Gastrocnemius medialis (tissue), 4 donors: ENCODE results near the gene ADGRD1.

Experiments used
- CTCF ChIP-seq, 5 experiments: fragments of 450-650 bp in 3 of 5; fragments of 200-600 bp in 2 of 5; sonication (generic) in 2 of 5; IDR thresholded peaks in 4 of 5; conservative IDR thresholded peaks in 1 of 5; 1 replicate in 4 of 5; 2 replicates in 1 of 5; pipeline ENCODE4 v1.5.1; 2016 to 2019; ENCODE audit warnings: antibody characterized with exemption in 5 of 5, mild to moderate bottlenecking in 3 of 5, moderate library complexity in 3 of 5
- POLR2A ChIP-seq, 2 donors: fragments of 450-650 bp; IDR thresholded peaks; one replicate each; pipeline ENCODE4 v1.6.1; 2017; ENCODE audit warnings: antibody characterized with exemption in 2 of 2, mild to moderate bottlenecking in 2 of 2, moderate library complexity in 2 of 2

DNA sequence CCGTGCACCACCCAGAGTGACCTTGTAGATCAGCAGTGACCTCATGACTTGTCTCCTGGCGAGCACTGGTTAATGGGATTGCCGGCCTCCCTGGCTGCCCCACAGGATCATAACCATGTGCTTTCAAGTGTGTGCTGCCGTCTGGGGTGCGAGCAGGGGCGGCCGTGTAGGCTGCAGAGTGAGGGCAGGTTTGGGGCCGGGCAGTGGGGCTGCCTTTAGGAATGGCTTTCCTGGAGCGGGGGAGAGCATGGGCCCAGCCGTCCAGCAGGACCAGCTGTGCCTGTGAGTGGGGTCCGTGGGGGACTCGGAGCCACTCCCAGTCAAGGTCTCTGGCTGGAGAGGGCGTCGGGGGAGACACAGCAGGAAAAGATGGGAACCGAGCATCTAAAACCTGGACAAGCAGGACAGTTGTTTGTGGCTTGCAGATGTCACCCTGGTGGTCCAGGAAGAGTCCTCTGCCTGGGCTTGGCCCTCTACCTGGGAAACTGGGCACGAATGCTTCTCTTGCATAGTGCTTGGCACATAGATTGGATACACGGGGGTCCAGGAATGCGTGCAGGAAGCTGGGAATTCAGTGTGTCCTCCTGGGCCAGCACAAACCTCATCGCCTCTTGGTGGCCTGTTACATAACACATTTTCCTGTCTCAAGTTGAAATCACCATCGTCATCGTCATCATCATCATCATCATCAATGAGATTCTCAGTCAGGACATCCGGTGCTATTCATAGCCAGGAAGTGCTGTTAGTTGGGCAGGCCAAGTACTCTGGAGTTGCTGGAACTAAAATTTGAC is 96.0 kb downstream of the ADGRD1 start:
- no peak for TF ChIP-seq CTCF (IDR thresholded peaks at IDR 0.05 in 4 of 5, conservative IDR thresholded peaks at IDR 0.05 in 1 of 5)
- no peak for TF ChIP-seq POLR2A (IDR thresholded peaks at IDR 0.05)
